Astrocyte (in vitro differentiated cells and primary cell): ENCODE data around the gene ADGRD1. TPM values are rescaled to one million over a fixed set of nuclear protein-coding genes. Genes with fewer than 3 reads are reported as not detected.

ENCODE experiments used
- DNase-seq: peaks from one replicate; pipeline ENCODE4 v3.0.0-alpha.2; 2010; ENCODE audit warnings: low read depth
- FAIRE-seq: peaks from 2 replicates; lab custom pipeline; 2011; peaks lifted over from hg19 to GRCh38; lab: Jason Lieb, UNC
- H2AFZ ChIP-seq: 2 replicates; pipeline ENCODE4 v1.6.0; 2012; ENCODE audit warnings: low read depth, low read length, inconsistent platforms
- H3K27ac ChIP-seq: 2 replicates; pipeline ENCODE4 v1.5.1; 2011; ENCODE audit warnings: low read depth, low read length, inconsistent platforms
- H3K27me3 ChIP-seq: 2 replicates; pipeline ENCODE4 v1.6.0; 2011; ENCODE audit warnings: low read length, inconsistent platforms; ENCODE audit not compliant: insufficient read depth
- H3K36me3 ChIP-seq: 2 replicates; pipeline ENCODE4 v1.5.1; 2011; ENCODE audit warnings: low read length, inconsistent platforms; ENCODE audit not compliant: insufficient read depth
- H3K4me1 ChIP-seq: 2 replicates; pipeline ENCODE4 v1.5.1; 2011; ENCODE audit warnings: low read length, inconsistent platforms; ENCODE audit not compliant: insufficient read depth
- H3K4me2 ChIP-seq: 2 replicates; pipeline ENCODE4 v1.6.0; 2012; ENCODE audit warnings: low read length, inconsistent platforms
- H3K4me3 ChIP-seq: 2 replicates; pipeline ENCODE4 v1.5.1; 2011; ENCODE audit warnings: low read depth, mild to moderate bottlenecking, low read length, inconsistent platforms; ENCODE audit not compliant: insufficient read depth
- H3K79me2 ChIP-seq: 2 replicates; pipeline ENCODE4 v1.6.0; 2012; ENCODE audit warnings: mild to moderate bottlenecking, low read length, inconsistent platforms; ENCODE audit not compliant: insufficient read depth
- H3K9ac ChIP-seq: 2 replicates; pipeline ENCODE4 v1.6.0; 2012; ENCODE audit warnings: mild to moderate bottlenecking, low read length, inconsistent platforms
- H3K9me3 ChIP-seq: 2 replicates; pipeline ENCODE4 v1.5.1; 2012; ENCODE audit warnings: low read depth, mild to moderate bottlenecking, low read length, inconsistent platforms; ENCODE audit not compliant: insufficient read depth
- H4K20me1 ChIP-seq: 2 replicates; pipeline ENCODE4 v1.6.0; 2012; ENCODE audit warnings: low read length, inconsistent platforms; ENCODE audit not compliant: insufficient read depth
- H3K27ac Mint-ChIP-seq: one replicate; pipeline ENCODE4 v1.8.0; 2021; ENCODE audit warnings: mild to moderate bottlenecking, mixed read lengths; ENCODE audit not compliant: unreplicated experiment
- H3K27me3 Mint-ChIP-seq: one replicate; pipeline ENCODE4 v1.8.0; 2021; ENCODE audit warnings: low read depth, mixed read lengths; ENCODE audit not compliant: unreplicated experiment
- H3K36me3 Mint-ChIP-seq: one replicate; pipeline ENCODE4 v1.8.0; 2021; ENCODE audit warnings: low read depth, mixed read lengths; ENCODE audit not compliant: unreplicated experiment
- H3K4me1 Mint-ChIP-seq: one replicate; pipeline ENCODE4 v1.8.0; 2021; ENCODE audit warnings: low read depth, mixed read lengths; ENCODE audit not compliant: unreplicated experiment
- H3K4me3 Mint-ChIP-seq: one replicate; pipeline ENCODE4 v1.8.0; 2021; ENCODE audit warnings: mild to moderate bottlenecking, moderate library complexity, mixed read lengths; ENCODE audit not compliant: unreplicated experiment
- H3K9me3 Mint-ChIP-seq: one replicate; pipeline ENCODE4 v1.8.0; 2021; ENCODE audit warnings: mild to moderate bottlenecking, mixed read lengths; ENCODE audit not compliant: unreplicated experiment
- EZH2 ChIP-seq: IDR thresholded peaks from 2 replicates; pipeline ENCODE4 v1.6.1; 2012; ENCODE audit warnings: mild to moderate bottlenecking, low read length, inconsistent platforms; ENCODE audit not compliant: insufficient read depth
- total RNA-seq: library from RNA; stranded (reverse); gene quantifications from 2 replicates; pipeline ENCODE4 v1.2.1, GENCODE V29; 2021
- TF ChIP-seq, protein P1 (sequence below): IDR thresholded peaks from 2 replicates; pipeline ENCODE4 v1.5.1; 2011; ENCODE audit warnings: low read depth, mild to moderate bottlenecking, inconsistent platforms, low read length, moderate library complexity; ENCODE audit not compliant: insufficient read depth

ADGRD1 gene
- total RNA-seq, 1 donor from 2014 or later: 3.0 TPM

DNA sequence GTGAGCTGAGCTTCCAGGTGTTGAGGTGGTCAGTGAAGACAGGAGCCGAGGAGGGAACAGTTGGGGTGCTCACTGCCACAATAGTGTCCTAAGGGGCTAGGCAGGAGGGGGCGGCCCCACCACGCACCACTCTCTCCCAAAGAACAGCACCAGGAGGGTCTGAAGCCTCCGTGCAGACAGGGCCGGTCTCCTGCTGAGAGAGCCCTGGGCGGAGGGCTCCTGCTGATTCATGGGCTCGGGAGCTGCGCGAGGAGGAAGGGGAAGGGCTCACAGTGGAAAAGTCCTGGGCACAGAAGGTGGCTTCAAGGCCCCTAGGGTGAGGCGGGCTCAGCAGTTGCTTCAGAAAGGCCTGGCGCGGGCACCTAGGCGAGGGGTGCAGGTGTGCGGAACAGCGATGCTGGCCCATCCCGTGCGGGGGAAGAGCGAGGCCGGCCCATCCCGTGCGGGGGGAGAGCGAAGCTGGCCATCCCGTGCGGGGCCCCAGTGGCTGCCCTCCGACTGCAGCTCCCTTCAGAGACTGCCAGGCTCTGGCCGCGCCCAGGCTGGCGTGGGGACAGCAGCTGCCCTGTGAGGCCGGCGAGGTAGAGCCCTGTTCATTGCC, 176.7 kb downstream of the ADGRD1 start:
- peaks cover 3% of the 10 kb centered on the region for H3K4me1 Mint-ChIP-seq
- Histone ChIP-seq H4K20me1 (no peaks in the 10 kb centered on the region), H3K9me3 (no peaks in the 10 kb centered on the region), H3K27me3 (no peaks in the 10 kb centered on the region), H3K79me2 (no peaks in the 10 kb centered on the region), H3K4me3 (no peak overlapping the region), H2AFZ (no peak overlapping the region), H3K4me2 (no peak overlapping the region), H3K27ac (no peak overlapping the region), H3K4me1 (peaks cover 3% of the 10 kb centered on the region), H3K9ac (no peak overlapping the region), H3K36me3 (no peaks in the 10 kb centered on the region)
- DNase-seq (no peak), FAIRE-seq (no peak)
- H3K27me3 Mint-ChIP-seq: peaks cover 30% of the 10 kb centered on the region
- TF ChIP-seq EZH2: no peak
- TF ChIP-seq, protein P1, sequence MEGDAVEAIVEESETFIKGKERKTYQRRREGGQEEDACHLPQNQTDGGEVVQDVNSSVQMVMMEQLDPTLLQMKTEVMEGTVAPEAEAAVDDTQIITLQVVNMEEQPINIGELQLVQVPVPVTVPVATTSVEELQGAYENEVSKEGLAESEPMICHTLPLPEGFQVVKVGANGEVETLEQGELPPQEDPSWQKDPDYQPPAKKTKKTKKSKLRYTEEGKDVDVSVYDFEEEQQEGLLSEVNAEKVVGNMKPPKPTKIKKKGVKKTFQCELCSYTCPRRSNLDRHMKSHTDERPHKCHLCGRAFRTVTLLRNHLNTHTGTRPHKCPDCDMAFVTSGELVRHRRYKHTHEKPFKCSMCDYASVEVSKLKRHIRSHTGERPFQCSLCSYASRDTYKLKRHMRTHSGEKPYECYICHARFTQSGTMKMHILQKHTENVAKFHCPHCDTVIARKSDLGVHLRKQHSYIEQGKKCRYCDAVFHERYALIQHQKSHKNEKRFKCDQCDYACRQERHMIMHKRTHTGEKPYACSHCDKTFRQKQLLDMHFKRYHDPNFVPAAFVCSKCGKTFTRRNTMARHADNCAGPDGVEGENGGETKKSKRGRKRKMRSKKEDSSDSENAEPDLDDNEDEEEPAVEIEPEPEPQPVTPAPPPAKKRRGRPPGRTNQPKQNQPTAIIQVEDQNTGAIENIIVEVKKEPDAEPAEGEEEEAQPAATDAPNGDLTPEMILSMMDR: no peak
- H3K9me3 Mint-ChIP-seq: peaks cover 5% of the 10 kb centered on the region
- no peaks in the 10 kb centered on the region for H3K36me3 Mint-ChIP-seq
- H3K4me3 Mint-ChIP-seq: no peak overlapping the region
- H3K27ac Mint-ChIP-seq: no peak overlapping the region

GRCh38 chr12:131131077-131131807, 177.5 kb downstream of the ADGRD1 start:
- Histone ChIP-seq H3K79me2 (no peaks in the 10 kb centered on the region), H4K20me1 (no peaks in the 10 kb centered on the region), H3K4me1 (peaks cover 3% of the 10 kb centered on the region), H3K4me3 (no peak overlapping the region), H2AFZ (no peak overlapping the region), H3K27ac (no peak overlapping the region), H3K9ac (no peak overlapping the region), H3K27me3 (no peaks in the 10 kb centered on the region), H3K36me3 (no peaks in the 10 kb centered on the region), H3K9me3 (no peaks in the 10 kb centered on the region), H3K4me2 (no peak overlapping the region)
- Mint-ChIP-seq H3K27ac (no peak overlapping the region), H3K9me3 (peaks cover 5% of the 10 kb centered on the region), H3K36me3 (no peaks in the 10 kb centered on the region), H3K4me3 (no peak overlapping the region), H3K4me1 (peaks cover 3% of the 10 kb centered on the region), H3K27me3 (peaks cover 28% of the 10 kb centered on the region)
- DNase-seq (no peak), FAIRE-seq (no peak)
- no peak for TF ChIP-seq EZH2
- TF ChIP-seq, protein P1: no peak

DNA sequence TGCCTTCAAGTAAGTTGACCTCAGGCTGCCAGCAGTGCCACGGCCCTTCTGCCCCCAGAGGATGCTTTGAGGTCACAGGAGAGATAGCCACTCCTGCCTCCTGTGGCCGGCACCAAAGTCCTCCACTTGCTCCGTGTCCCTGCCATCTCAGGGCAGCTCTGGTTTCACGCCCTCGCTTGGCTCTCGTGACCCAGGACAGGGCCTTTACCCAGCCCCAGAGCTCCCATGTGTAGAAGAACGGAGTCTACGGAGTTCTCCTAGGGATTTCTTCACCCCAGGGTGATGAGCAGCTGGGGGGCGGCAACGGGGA, 178.1 kb downstream of the ADGRD1 start:
- Histone ChIP-seq H2AFZ (no peak overlapping the region), H3K4me3 (no peak overlapping the region), H3K4me2 (no peak overlapping the region), H3K4me1 (peaks cover 3% of the 10 kb centered on the region), H3K9me3 (no peaks in the 10 kb centered on the region), H3K27me3 (no peaks in the 10 kb centered on the region), H4K20me1 (no peaks in the 10 kb centered on the region), H3K9ac (no peak overlapping the region), H3K27ac (no peak overlapping the region), H3K36me3 (no peaks in the 10 kb centered on the region), H3K79me2 (no peaks in the 10 kb centered on the region)
- Mint-ChIP-seq H3K4me3 (no peak overlapping the region), H3K27ac (no peak overlapping the region), H3K9me3 (peaks cover 5% of the 10 kb centered on the region), H3K36me3 (no peaks in the 10 kb centered on the region), H3K27me3 (peaks cover 30% of the 10 kb centered on the region), H3K4me1 (peaks cover 3% of the 10 kb centered on the region)
- TF ChIP-seq, protein P1: no peak
- no peak for TF ChIP-seq EZH2
- DNase-seq (no peak), FAIRE-seq (no peak)
